ENCODE measurements around the gene SPATA6. TPM values are rescaled to one million over a fixed set of nuclear protein-coding genes. Genes with fewer than 3 reads are reported as not detected.
"Not testable (repeated sequence)": the region's sequence is repeated elsewhere in the genome, so short reads cannot be mapped to it uniquely, and the experiment has no call there.

Gene SPATA6
- polyA plus RNA-seq, 3 donors: 14.0 to 22.1 (median 14.1) TPM

DNA sequence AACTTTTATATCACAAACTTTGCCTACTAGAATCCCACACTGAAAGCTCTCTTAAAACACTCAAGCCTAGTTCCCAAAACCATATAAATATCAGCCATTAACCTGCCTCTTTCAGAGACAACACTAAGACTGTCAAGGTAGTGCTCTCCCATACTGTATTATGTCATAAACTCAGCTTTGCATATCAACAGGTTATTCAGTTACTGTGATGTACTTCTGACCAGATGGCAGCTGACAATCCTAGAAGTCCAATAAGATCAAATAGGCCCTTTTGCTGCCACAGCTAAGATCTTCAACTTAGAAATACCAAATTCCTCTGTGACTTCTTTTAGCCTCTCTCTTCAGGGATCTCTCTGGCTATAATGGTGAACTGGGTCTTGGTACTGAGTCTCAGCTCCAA, 97.2 kb downstream of the SPATA6 start:
- DNase-seq: no peak

DNA sequence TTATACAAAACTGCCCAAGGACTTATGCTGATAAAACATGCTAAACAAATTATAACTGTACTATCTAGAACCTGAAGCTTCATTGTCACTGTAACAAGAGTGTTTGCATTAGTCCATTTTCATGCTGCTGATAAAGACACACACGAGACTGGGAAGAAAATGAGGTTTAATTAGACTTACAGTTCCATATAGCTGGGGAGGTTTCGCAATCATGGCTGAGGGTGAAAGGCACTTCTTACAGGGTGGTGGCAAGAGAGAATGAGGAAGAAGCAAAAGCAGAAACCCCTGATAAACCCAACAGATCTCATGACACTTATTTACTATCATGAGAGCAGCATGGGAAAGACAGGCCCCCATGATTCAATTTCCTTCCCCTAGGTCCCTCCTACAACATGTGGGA, 100.4 kb downstream of the SPATA6 start:
- DNase-seq: no peak

DNA sequence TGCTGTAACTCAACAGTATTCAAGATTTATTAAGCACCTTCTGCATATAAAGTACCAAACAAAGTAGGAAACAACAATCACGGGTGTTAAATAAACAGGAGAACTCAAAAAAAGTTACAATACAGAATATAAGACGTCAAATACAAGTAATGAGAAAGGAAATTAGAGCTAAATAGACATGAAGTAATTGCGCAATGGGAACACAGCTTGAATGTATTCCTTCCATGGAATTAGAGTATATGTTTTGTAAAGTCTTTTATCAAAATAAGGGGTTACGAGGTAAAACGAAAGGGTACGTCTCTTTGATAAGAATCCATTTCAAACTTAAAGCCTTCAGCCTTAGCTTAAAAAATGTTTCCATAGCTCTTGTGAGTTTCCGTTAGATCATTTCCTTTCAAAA, 109.1 kb downstream of the SPATA6 start:
- no peak for DNase-seq

DNA sequence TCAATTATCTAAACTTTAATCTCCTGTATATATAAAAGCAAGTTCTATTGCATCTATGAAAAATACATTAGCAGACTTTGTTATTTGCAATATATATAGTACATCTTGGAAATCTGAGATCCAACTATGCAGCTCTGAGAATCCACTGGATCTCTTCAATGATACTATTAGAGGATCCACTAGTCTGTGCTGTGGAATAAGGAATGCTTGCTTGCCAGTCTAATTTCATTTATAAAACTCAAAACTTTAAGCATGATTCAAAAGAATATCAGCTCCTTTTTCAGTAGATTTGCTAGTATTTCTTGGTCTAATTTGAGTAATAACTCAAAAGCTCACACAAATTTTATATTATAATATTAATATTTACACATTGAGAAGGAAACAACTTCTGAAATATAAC, 115.1 kb downstream of the SPATA6 start:
- DNase-seq: no peak

DNA sequence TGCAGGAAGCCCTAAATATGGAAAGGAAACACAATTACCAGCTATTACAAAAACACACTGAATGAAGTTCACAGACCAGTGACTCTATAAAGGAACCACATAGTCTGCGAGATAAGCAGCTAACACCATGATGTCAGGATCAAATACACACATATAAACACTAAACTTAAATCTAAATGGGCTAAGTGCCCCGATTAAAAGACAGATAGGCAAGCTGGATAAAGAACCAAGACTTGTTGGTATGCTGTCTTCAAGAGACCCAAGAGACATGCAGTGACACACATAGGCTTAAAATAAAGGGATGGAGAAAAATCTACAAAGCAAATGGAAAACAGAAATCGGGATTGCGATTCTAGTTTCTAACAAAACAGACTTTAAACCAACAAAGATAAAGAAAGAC, 127.6 kb downstream of the SPATA6 start:
- DNase-seq: no peak

DNA sequence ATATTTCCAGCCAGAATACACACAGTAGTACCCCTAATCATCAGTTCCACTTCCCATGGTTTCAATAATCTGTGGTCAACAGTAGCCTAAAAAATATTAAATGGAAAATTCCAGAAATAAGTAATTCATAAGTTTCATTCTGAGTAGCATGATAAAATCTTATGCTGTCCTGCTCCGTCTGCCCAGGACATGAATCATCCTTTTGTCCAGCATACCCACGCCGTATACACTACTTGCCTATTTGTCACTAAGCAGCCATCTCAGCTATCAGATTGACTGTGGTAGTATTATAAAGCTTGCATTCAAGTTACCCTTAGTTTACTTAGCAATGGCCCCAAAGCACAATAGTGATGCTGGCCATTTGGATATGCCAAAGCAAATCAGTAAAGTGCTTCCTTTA, 130.8 kb downstream of the SPATA6 start:
- DNase-seq: no peak

DNA sequence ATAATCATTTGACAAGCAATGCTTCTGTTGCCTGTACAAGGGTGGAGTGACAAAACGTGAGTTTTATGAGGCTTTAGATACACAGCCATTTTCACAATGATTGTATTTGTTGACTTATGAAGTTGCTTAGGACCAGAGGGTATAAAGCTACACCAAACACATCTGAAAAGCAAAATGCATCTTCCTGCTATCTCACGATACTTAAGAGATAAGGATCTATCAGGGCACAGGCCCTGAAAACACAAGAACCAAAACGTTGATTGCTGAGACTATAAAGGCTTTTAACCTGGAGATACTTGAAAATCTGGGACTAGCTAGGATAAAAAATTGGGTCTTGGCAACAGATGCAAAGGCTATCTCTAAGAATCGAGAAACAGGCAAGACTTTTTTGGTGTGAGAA, 133.7 kb downstream of the SPATA6 start:
- no peak for DNase-seq

DNA sequence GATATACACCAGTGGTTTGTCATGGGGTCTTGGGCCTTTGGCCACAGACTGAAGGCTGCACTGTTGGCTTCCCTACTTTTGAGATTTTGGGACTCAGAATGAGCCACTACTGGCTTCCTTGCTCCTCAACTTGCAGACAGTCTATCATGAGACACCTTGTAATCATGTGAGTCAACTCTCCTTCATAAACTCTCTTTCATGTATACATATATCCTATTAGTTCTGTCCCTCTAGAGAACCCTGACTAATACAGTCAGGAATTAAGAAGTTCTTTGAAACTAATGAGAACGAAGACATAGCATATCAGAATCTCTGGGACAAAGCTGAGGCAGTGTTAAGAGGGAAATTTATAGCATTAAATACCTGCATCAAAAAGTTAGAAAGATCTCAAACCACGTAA, 138.7 kb downstream of the SPATA6 start:
- no peak for DNase-seq

DNA sequence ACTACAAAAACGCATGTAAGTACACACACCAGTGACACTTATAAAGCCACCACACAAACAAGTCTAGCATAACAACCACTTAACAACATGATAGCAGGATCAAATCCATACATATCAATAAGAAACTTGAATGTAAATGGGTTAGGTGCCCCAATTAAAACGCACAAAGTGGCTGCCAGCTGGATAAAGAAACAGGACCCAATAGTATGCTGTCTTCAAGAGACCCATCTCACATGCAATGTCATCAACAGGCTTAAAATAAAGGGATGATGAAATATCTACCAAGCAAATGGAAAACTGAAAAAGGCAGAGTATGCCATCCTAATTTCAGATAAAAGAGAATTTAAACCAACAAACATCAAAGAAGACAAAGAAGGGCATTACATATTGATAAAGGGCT, 139.9 kb downstream of the SPATA6 start:
- DNase-seq: no peak

DNA sequence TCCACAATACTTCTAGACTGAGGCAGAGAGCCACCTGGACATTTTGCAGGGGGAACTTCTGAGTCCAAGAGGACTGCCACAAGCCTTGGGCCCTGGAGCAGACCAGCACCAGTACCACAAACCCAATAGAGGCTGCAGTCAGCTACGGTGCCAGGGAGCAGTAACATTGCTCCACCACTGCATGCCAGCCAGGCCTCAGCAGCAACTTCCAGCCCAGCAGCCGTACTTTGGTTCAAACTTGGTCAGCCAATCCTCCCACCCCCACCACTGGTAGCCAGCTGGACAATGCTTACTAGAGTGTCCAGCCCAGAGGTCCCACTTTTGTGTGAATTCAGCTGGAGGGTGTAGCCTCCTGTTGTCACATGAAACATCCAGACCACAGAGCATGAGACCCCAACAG, 142.1 kb downstream of the SPATA6 start:
- no peak for DNase-seq

DNA sequence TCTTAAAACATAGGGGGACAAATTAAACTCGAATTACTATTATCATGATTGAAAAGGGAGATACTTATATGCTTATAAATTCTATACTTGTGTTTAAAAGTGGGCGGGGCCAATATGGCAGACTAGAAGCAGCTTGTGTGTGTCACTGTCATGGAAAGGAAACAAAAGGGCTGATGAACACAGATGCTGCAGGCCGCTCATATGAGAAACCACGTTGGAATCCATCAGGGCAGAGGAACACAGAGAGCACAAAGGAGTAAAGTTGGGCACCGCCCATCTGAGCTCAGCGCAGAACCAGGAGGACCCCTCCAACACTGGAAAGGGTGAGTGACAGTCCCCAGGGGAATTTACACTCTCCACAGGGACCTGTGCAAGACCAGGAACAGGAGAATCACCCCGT, 142.5 kb downstream of the SPATA6 start:
- DNase-seq: no peak

DNA sequence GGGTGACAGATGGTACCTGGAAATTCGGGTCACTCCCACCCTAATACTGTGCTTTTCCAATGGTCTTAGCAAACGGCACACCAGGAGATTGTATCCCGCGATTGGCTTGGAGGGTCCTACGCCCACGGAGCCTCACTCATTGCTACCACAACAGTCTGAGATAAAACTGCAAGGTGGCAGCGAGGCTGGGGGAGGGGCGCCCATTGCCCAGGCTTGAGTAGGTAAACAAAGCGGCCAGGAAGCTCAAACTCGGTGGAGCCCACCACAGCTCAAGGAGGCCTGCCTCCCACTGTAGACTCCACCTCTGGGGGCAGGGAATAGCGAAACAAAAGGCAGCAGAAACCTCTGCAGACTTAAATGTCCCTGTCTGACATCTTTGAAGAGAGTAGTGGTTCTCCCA, 160.2 kb downstream of the SPATA6 start:
- not testable (repeated sequence) for DNase-seq

DNA sequence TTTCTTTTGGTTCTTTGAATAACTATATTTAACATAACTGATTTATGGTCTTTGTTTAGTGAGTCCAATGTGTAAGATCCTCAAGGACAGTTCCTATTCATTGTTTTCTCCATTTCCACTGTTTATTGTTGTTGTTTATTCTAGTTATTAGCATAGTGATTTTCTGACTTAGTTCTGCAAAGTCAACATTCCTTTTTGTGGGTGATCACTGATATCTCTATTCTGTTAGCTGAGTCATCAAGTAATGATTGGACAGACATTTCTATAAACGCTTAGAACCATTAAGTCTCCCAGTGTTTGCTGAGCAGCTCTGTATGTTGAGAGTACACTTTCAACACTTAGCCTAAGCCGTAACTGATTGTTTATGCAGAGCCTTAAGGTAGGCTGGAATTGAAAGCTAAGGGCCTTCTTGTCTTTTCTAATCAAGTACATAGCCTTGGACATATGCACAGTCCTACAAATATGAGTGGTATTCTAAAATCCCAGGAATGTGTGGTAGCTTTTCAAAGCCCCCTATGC, 162.4 kb downstream of the SPATA6 start:
- no peak for DNase-seq

DNA sequence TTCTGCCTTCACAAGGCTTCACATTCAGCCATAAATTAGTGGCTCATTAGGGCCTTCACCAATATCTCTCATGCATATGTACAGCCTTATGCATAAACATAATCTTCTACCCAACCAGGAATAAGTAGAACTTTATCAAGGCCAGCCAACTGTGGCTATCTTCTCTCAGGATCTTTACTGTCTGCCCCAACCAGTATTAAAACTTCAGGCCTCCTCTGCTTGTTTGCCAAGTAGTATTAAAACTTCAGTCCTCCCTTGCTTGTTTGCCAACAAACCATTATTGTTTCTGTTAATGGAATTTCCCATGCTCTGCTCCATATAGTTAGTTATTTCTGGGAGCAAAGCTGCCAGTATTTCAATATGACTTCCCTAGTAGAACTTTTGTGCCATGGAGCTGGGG, 169.4 kb downstream of the SPATA6 start:
- no peak for DNase-seq

DNA sequence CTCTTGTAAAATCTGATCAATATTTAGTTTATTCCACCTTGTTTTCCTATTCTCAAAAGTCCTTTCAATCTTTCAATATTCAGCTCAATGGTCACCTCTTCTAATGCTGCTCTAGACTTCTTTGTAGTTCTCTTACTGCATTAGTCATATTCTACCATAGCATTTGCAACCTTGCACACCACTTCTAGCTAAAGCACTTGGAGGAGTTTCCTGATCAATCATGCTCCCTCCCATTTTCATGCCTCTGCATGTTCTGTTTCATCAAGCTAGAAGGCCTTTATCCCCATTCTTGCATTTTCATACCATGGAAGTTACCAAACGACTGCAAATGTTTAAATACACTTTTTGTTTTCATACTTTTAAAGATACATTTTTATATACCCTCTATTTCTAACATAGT, 177.3 kb downstream of the SPATA6 start:
- DNase-seq: no peak

DNA sequence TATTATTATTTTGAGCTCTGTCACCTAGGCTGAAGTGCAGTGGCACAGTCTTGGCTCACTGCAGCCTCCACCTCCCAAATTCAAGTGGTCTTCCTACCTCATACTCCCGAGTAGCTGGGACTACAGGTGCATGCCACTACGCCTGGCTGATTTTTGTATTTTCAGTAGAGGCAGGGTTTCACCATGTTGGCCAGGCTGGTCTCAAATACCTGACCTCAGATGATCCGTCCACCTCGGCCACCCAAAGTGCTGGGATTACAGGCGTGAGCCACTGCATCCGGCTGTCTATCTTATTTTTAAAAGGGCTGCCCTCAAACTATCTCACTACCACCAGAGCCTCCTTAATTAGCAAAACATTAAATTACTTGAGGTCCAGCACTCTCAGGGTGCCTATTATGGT, 177.9 kb downstream of the SPATA6 start:
- DNase-seq: not testable (repeated sequence)

DNA sequence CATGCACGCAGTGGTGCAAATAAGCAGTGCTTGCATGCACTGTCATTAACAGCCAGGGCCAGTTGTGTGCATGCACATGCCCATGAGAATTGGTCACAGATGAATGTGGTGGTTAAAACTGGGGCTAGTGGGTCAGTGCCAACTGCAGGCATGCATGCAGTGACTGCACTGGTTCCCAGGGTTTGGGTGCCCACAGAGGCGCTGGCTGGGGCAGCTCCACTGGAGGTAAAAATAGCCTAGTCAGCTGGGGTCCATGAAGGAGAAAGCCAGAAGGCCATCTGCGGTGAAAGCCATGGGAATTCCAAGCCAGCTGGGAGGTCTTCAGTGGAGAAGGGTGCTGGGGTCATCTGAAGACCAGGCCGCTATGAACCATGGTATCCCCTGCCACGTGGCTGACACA, 179.3 kb downstream of the SPATA6 start:
- no peak for DNase-seq

DNA sequence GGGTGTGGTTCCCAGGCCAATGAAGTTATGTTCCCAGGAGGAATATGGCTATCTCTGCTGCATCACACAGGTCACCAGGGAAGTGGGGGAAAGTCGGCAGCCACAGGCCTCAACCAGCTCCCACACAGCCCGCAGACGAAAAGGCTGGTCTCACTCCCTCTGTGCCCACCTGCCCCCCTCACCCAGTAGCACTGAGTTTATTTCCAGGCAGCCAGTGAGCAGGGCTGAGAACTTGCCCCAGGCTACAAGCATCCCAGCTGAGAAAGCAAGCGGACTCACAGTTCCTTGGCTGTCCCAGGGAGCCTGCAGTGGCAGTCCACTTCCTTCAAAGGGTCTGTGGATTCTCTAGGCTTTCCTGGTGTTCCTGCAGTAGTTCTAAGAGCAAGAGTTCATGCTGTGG, 180.6 kb downstream of the SPATA6 start:
- DNase-seq: no peak

DNA sequence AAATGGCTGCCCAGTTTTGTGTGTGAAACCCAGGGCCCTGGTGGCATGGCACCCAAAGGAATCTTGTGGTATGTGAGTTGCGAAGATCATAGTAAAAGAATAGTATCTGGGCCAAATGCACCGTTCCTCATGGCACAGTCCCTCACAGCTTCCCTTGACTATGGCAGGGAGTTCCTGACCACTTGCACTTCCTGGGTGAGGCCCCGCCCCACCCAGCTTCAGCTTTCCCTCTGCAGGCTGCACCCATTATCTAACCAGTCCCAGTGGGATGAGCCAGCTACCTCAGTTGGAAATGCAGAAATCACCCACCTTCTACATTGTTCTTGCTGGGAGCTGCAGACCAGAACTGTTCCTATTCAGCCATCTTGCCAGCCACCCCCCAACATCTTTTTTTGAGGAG, 186.5 kb downstream of the SPATA6 start:
- DNase-seq: no peak

DNA sequence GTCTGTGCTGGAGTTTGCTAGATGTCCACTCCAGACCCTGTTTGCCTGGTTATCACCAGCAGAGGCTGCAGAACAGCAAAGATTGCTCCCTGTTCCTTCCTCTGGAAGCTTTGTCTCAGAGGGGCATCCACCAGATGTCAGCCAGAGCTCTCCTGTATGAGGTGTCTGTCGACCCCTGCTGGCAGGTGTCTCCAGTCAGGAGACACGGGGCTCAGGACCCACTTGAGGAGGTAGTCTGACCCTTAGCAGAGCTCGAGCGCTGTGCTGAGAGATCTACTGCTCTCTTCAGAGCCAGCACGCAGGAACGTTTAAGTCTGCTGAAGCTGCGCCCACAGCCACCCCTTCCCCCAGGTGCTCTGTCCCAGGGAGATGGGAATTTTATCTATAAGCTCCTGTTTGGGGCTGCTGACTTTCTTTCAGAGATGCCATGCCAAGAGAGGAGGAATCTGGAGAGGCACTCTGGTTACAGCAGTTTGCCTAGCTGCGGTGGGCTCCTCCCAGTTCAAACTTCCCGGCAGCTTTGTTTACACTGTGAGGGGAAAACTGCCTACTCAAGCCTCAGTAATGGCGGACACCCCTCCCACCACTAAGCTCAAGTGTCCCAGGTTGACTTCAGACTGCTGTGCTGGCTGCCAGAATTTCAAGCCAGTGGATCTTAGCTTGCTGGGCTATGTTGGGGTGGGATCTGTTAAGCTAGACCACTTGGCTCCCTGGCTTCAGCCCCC, 187.1 kb downstream of the SPATA6 start:
- not testable (repeated sequence) for DNase-seq

DNA sequence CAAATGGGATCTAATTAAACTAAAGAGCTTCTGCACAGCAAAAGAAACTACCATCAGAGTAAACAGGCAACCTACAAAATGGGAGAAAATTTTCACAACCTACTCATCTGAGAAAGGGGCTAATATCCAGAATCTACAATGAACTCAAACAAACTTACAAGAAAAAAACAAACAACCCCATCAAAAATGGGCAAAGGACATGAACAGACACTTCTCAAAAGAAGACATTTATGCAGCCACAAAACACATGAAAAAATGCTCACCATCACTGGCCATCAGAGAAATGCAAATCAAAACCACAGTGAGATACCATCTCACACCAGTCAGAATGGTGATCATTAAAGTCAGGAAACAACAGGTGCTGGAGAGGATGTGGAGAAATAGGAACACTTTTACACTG, 189.7 kb downstream of the SPATA6 start:
- DNase-seq: not testable (repeated sequence)

DNA sequence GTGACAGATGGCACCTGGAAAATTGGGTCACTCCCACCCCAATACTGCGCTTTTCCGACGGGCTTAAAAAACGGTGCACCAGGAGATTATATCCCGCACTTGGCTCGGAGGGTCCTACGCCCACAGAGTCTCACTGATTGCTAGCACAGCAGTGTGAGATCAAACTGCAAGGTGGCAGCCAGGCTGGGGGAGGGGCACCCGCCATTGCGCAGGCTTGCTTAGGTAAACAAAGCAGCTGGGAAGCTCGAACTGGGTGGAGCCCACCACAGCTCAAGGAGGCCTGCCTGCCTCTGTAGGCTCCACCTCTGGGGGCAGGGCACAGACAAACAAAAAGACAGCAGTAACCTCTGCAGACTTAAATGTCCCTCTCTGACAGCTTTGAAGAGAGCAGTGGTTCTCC, 194.6 kb downstream of the SPATA6 start:
- not testable (repeated sequence) for DNase-seq

DNA sequence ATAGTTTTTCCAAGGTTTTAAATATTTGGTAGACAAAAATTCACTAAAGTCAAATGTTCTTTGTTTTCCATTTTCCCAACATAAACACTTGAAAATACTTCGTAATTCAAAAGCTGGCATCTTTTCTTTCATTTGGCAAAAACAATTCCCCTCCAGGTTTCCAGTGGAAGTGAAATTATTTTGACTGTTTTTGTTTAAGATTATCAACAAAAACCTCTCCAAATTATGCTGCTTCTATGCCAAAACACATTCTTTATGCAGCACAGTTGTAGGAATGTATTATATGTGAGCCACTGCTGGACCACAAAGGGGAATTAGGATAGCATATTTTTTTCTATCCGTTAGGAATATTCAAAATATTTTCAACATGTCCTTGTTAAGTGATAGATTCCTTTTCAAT, 205.4 kb downstream of the SPATA6 start:
- DNase-seq: no peak

DNA sequence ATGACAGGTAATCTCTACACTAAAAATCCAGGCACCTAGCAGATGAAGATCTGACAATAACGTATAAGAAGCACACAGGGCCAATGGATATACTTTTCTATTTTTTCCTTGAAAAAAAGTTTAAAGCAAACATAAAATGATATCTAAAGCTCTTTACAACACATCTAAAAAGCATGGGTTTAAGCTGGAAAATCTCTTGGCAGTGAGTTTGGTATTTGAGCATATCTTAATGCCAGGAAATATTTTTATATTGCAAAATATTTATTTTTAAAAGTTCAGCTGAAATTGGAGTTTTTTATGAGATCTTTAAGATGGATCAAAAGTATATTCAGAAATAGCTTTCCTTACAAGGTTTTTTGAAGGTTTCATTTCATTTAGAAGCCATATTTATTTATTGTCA, 209.0 kb downstream of the SPATA6 start:
- no peak for DNase-seq
